Myocyte (in vitro differentiated cells): ENCODE results near the gene LEPR. TPM values are rescaled to one million over a fixed set of nuclear protein-coding genes. Genes with fewer than 3 reads are reported as not detected.

ENCODE experiments used
- total RNA-seq: library from RNA; depleted of rRNA; stranded (reverse); fragments of >200 nt; gene quantifications from 2 replicates; pipeline ENCODE4 v1.2.3, GENCODE V29; 2014

The LEPR gene
- total RNA-seq, 1 donor from 2014 or later = 19.4 TPM

Other genes starting within 250 kb of the LEPR start
- 3.0 and 6.6 TPM in 2 replicates for gene DNAJC6, start 111.1 kb upstream of the LEPR start, total RNA-seq
- 46.9 and 56.9 TPM in 2 replicates for gene LEPROT, start within 50 bp of the LEPR start, total RNA-seq